ENCODE data around the gene BPIFB6. TPM values are rescaled to one million over a fixed set of nuclear protein-coding genes. Genes with fewer than 3 reads are reported as not detected.

Gene BPIFB6
- polyA plus RNA-seq, 6 donors from 2014 or later, result not detected

GRCh38 chr20:33072813-33073212 lies 41.4 kb downstream of the BPIFB6 start:
- peaks cover 0 to 36% (median 13%) of the 10 kb centered on the region in 3 donors for H3K27me3 Mint-ChIP-seq
- ATAC-seq (ENCODE audit: low read depth in 2 of 2) (no peak), DNase-seq (no peak)
- H3K27ac Mint-ChIP-seq, result no peak overlapping the region
- H3K4me3 Mint-ChIP-seq, result no peak overlapping the region
- no peaks in the 10 kb centered on the region for H3K9me3 Mint-ChIP-seq
- no peaks in the 10 kb centered on the region for H3K4me1 Mint-ChIP-seq
- no peaks in the 10 kb centered on the region for H3K36me3 Mint-ChIP-seq

DNA sequence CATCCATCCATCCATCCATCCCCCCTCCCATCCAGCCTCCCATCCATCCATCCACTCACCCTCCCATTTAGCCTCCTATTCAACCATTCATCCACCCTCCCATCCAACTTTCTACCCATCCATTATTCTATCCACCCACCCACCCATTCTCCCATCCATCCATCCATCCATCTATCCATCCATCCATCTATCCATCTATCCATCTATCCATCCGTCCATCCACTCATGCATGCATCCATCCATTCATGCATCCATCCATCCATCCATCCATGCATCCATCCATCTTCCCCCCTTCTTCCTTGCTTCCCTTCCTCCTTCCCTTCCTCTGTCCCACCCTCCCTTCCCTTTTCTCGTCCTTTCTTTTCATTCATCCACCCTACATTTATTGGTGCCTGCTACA lies 43.2 kb downstream of the BPIFB6 start:
- no peak for DNase-seq
- H3K27ac Mint-ChIP-seq, result peak overlapping the region in 1 of 6 donors; percentile 52
- H3K27me3 Mint-ChIP-seq, result peaks cover 0 to 28% (median 18%) of the 10 kb centered on the region in 3 donors
- H3K4me3 Mint-ChIP-seq, result no peak overlapping the region
- ATAC-seq (ENCODE audit: low read depth in 2 of 2), result no peak
- H3K9me3 Mint-ChIP-seq, result no peaks in the 10 kb centered on the region
- no peaks in the 10 kb centered on the region for H3K36me3 Mint-ChIP-seq
- no peaks in the 10 kb centered on the region for H3K4me1 Mint-ChIP-seq

DNA sequence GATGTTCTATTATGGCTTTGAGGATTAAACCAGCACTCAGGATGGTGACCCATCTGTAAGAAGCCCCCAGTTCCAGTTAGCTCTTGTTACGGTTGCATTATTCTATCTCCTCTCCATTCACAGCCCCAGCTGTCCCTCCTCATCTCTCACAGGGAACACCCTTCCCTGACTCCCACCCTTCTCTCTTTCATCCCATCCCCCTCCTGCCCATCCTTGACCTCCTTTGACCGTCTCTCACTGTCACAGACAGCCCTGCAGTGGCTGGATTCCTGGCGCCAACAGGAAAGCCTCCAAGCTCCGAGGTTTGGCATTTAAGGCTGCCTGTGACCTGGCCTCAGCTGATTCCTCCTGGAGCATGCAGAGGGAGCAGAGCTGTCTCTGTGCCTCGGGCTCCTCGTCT lies 43.8 kb downstream of the BPIFB6 start:
- H3K4me1 Mint-ChIP-seq, result no peaks in the 10 kb centered on the region
- no peaks in the 10 kb centered on the region for H3K36me3 Mint-ChIP-seq
- peak overlapping the region in 1 of 6 donors; percentile 78 for H3K27ac Mint-ChIP-seq
- H3K4me3 Mint-ChIP-seq, result peak overlapping the region in 1 of 8 donors; percentile 54
- DNase-seq (no peak), ATAC-seq (ENCODE audit: low read depth in 2 of 2) (no peak)
- H3K27me3 Mint-ChIP-seq, result peaks cover 0 to 30% (median 18%) of the 10 kb centered on the region in 3 donors
- no peaks in the 10 kb centered on the region for H3K9me3 Mint-ChIP-seq

- no peaks in the 10 kb centered on the region for H3K36me3 Mint-ChIP-seq
- H3K27me3 Mint-ChIP-seq, result peaks cover 0 to 31% (median 18%) of the 10 kb centered on the region in 3 donors
- H3K4me3 Mint-ChIP-seq, result no peak overlapping the region
- H3K27ac Mint-ChIP-seq, result no peak overlapping the region
- peaks cover 0 to 6% (median 0%) of the 10 kb centered on the region in 7 donors for H3K9me3 Mint-ChIP-seq
- ATAC-seq (ENCODE audit: low read depth in 2 of 2), result no peak
- no peak for DNase-seq
- H3K4me1 Mint-ChIP-seq, result no peaks in the 10 kb centered on the region
Observed at GRCh38 chr20:33076662-33077372, 45.4 kb downstream of the BPIFB6 start.

- no peaks in the 10 kb centered on the region for H3K4me1 Mint-ChIP-seq
- peaks cover 0 to 32% (median 20%) of the 10 kb centered on the region in 3 donors for H3K27me3 Mint-ChIP-seq
- no peaks in the 10 kb centered on the region for H3K36me3 Mint-ChIP-seq
- ATAC-seq (ENCODE audit: low read depth in 2 of 2), result no peak
- H3K9me3 Mint-ChIP-seq, result peaks cover 0 to 6% (median 0%) of the 10 kb centered on the region in 7 donors
- H3K4me3 Mint-ChIP-seq, result no peak within 1 kb of the TSS
- no peak for DNase-seq
- H3K27ac Mint-ChIP-seq, result peak within 1 kb of the TSS in 1 of 6 donors; percentile 63
Observed at GRCh38 chr20:33079259-33079658, 47.8 kb downstream of the BPIFB6 start, which contains the start of gene BPIFB4. Gene BPIFB4, plus strand, starts transcription at chr20:33079643. Its CDS starts 1,884 bp downstream, at chr20:33081527.

DNA sequence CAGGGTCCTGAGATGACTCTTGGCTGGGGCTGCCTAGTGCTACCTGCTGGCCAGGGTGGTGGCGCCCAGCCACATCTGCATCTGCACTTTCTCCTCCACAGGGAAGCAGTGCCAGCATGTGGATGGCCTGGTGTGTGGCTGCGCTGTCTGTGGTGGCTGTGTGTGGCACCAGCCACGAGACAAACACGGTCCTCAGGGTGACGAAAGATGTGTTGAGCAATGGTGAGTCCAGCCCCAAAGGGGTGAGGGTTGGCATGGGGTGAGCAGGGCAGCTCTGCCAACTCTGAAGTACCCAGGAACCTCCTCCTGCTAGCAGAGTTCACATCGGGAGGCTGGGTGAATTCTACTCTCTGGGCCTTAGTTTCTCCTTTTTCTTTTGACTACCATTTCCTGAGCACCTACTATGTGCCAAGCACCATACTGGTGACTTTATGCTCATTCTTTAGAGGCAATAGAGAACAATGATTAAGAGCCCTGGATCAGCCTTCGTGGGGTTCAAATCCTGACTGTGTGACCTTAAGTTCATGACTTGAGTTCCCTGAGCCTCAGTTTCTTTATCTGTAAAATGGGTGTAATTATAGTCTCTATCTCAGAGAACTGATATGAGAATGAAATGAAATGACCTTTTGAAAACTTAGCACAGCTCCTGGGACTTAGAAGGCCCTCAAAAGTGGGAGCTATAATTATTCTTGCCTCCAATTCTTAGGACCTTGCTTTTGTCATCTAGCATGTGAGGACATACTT lies 50.1 kb downstream of the BPIFB6 start:
- Mint-ChIP-seq H3K4me3 (no peak overlapping the region), H3K27ac (no peak overlapping the region), H3K27me3 (peaks cover 0 to 19% (median 12%) of the 10 kb centered on the region in 3 donors), H3K4me1 (no peaks in the 10 kb centered on the region), H3K36me3 (no peaks in the 10 kb centered on the region), H3K9me3 (peaks cover 0 to 6% (median 0%) of the 10 kb centered on the region in 7 donors)
- ATAC-seq (ENCODE audit: low read depth in 2 of 2) (no peak), DNase-seq (no peak)

DNA sequence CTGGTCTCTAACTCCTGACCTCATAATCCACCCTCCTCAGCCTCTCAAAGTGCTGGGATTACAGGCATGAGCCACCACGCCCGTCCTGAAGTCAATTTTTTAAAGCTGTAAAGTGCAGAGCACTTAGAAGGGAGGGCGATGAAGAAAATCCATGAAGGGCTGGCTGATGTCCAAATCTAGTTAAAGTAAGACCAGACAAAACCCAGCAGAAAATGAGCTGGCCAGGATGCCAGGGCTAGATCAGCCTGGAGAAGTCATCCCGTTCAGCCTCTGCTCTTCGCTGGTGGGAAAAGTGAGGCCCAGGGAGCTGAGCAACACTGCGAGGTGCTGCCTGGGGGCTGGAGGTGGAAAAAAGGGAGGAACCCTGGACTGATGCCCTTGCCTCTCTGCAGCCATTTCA lies 51.1 kb downstream of the BPIFB6 start:
- no peaks in the 10 kb centered on the region for H3K4me1 Mint-ChIP-seq
- H3K9me3 Mint-ChIP-seq, result peaks cover 0 to 6% (median 0%) of the 10 kb centered on the region in 7 donors
- no peak overlapping the region for H3K27ac Mint-ChIP-seq
- DNase-seq (no peak), ATAC-seq (ENCODE audit: low read depth in 2 of 2) (no peak)
- H3K4me3 Mint-ChIP-seq, result no peak overlapping the region
- H3K36me3 Mint-ChIP-seq, result no peaks in the 10 kb centered on the region
- H3K27me3 Mint-ChIP-seq, result peaks cover 0 to 19% (median 12%) of the 10 kb centered on the region in 3 donors

DNA sequence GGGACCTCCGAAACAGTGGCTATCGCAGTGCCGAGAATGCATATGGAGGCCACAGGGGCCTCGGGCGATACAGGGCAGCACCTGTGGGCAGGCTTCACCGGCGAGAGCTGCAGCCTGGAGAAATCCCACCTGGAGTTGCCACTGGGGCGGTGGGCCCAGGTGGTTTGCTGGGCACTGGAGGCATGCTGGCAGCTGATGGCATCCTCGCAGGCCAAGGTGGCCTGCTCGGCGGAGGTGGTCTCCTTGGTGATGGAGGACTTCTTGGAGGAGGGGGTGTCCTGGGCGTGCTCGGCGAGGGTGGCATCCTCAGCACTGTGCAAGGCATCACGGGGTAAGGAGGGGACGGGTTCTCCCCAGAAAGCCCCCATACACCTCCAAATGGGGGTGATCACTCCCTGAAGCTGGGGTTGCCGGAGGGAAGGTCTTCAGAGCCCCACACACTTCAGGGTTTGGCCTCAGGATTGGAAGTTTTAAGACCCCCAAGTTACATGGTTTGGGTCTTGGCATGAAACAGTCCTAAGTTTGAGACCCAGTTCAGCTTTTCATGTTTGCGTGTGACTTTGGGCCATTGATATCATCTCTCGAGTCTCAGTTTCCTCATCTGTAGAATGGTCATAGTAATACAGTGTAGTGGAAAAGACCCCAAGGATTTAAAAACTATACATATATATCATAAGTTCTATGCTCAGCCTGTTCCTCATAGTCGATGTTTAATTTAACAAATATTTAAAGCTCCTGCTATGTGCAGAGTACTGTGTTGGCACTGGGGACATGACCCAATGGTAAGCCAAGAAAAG lies 52.3 kb downstream of the BPIFB6 start:
- no peak overlapping the region for H3K27ac Mint-ChIP-seq
- DNase-seq (no peak), ATAC-seq (ENCODE audit: low read depth in 2 of 2) (no peak)
- no peak overlapping the region for H3K4me3 Mint-ChIP-seq
- peaks cover 0 to 19% (median 11%) of the 10 kb centered on the region in 3 donors for H3K27me3 Mint-ChIP-seq
- peaks cover 0 to 6% (median 0%) of the 10 kb centered on the region in 7 donors for H3K9me3 Mint-ChIP-seq
- H3K4me1 Mint-ChIP-seq, result no peaks in the 10 kb centered on the region
- no peaks in the 10 kb centered on the region for H3K36me3 Mint-ChIP-seq

DNA sequence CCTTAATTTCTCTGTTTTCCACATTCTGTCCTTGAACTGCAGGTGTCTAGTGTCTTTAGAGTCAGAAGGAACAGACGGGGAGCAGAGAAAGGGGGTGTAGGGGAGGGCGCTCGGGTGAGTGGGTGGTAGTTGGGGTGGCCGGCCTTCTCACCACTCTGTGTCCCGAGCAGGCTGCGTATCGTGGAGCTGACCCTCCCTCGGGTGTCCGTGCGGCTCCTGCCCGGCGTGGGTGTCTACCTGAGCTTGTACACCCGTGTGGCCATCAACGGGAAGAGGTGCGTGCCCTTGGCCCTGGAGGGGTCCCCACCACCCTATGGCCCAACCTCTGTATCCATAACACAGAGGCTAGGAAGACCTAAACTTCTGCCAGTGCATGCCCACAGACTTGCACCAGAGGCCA lies 53.3 kb downstream of the BPIFB6 start:
- DNase-seq (no peak), ATAC-seq (ENCODE audit: low read depth in 2 of 2) (no peak)
- no peaks in the 10 kb centered on the region for H3K4me1 Mint-ChIP-seq
- no peaks in the 10 kb centered on the region for H3K36me3 Mint-ChIP-seq
- peaks cover 0 to 6% (median 0%) of the 10 kb centered on the region in 7 donors for H3K9me3 Mint-ChIP-seq
- H3K27ac Mint-ChIP-seq, result no peak overlapping the region
- H3K4me3 Mint-ChIP-seq, result no peak overlapping the region
- peaks cover 0 to 19% (median 11%) of the 10 kb centered on the region in 3 donors for H3K27me3 Mint-ChIP-seq

DNA sequence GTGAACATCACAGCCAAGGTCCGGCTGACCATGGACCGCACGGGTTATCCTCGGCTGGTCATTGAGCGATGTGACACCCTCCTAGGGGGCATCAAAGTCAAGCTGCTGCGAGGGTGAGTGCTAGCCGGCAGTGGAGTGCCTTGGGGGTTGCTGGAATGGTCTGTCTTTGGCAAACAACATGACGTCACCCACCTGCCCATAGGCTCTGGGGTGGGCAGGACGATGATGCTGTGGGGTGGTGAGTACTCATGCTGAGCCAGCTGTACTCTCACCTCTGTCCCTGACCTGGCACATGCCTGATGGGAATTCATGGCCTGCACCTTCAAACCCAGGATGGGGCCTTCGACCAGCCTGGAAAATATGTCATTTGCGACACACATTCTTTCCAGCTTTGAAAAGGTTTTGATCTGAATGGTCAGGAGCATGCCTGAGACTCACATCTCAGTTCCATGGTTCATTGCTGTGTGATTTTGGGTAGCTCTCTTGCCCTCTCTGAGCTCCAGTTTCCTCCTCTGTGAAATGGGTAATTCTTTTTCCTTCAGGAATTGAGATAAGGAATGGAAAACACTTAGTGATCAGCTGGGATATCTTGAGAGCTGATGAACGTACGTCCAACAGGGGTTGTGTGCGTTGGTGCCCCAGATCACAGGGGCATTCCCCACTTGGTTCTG lies 54.7 kb downstream of the BPIFB6 start:
- Mint-ChIP-seq H3K36me3 (no peaks in the 10 kb centered on the region), H3K9me3 (no peaks in the 10 kb centered on the region), H3K4me3 (no peak overlapping the region), H3K4me1 (no peaks in the 10 kb centered on the region), H3K27ac (no peak overlapping the region), H3K27me3 (peaks cover 0 to 11% (median 8%) of the 10 kb centered on the region in 3 donors)
- ATAC-seq (ENCODE audit: low read depth in 2 of 2) (no peak), DNase-seq (no peak)

DNA sequence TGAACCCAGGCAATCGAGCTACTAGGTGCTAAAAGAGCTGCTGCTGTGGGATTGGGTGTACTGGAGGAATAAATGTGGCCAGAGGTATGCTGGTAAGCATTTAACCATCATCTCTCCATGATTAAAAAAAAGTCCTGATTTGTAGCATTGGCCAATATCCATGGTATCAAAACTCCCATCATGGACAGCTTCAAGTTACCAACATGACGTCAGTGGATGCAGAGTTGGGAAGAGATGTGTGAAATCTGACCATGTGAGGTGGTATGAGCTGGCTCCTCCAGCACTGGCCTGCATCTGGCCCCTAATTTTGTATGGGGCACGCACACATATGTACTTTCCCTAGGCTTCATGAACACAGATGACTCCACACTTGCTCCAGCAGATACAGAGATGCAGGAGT lies 59.7 kb downstream of the BPIFB6 start:
- Mint-ChIP-seq H3K4me1 (no peaks in the 10 kb centered on the region), H3K36me3 (no peaks in the 10 kb centered on the region), H3K4me3 (no peak overlapping the region), H3K27me3 (peaks cover 0 to 13% (median 12%) of the 10 kb centered on the region in 3 donors), H3K9me3 (peaks cover 0 to 4% (median 0%) of the 10 kb centered on the region in 7 donors), H3K27ac (no peak overlapping the region)
- no peak for ATAC-seq (ENCODE audit: low read depth in 2 of 2)
- DNase-seq, result no peak

GRCh38 chr20:33091693-33092092 lies 60.2 kb downstream of the BPIFB6 start:
- Mint-ChIP-seq H3K36me3 (no peaks in the 10 kb centered on the region), H3K4me1 (no peaks in the 10 kb centered on the region), H3K9me3 (peaks cover 0 to 4% (median 0%) of the 10 kb centered on the region in 7 donors), H3K27ac (peak overlapping the region in 1 of 6 donors; percentile 6), H3K27me3 (peaks cover 0 to 13% (median 12%) of the 10 kb centered on the region in 3 donors), H3K4me3 (no peak overlapping the region)
- DNase-seq (no peak), ATAC-seq (ENCODE audit: low read depth in 2 of 2) (no peak)

- Mint-ChIP-seq H3K9me3 (peaks cover 0 to 4% (median 0%) of the 10 kb centered on the region in 7 donors), H3K36me3 (no peaks in the 10 kb centered on the region), H3K27me3 (peaks cover 0 to 13% (median 12%) of the 10 kb centered on the region in 3 donors), H3K4me3 (no peak overlapping the region), H3K4me1 (no peaks in the 10 kb centered on the region), H3K27ac (no peak overlapping the region)
- ATAC-seq (ENCODE audit: low read depth in 2 of 2) (no peak), DNase-seq (no peak)
Observed at GRCh38 chr20:33092361-33092760, 60.9 kb downstream of the BPIFB6 start.

All from naive B cell (primary cell).